NCI-H526 (cell line): ENCODE results near the gene FGA.
"Not testable (repeated sequence)": the region's sequence is repeated elsewhere in the genome, so short reads cannot be mapped to it uniquely, and the experiment has no call there.

Experiments used
- DNase-seq, 2 experiments: peaks; one replicate each; lab custom pipeline; 2025; lab: John Stamatoyannopoulos, UW

The FGA gene

DNA sequence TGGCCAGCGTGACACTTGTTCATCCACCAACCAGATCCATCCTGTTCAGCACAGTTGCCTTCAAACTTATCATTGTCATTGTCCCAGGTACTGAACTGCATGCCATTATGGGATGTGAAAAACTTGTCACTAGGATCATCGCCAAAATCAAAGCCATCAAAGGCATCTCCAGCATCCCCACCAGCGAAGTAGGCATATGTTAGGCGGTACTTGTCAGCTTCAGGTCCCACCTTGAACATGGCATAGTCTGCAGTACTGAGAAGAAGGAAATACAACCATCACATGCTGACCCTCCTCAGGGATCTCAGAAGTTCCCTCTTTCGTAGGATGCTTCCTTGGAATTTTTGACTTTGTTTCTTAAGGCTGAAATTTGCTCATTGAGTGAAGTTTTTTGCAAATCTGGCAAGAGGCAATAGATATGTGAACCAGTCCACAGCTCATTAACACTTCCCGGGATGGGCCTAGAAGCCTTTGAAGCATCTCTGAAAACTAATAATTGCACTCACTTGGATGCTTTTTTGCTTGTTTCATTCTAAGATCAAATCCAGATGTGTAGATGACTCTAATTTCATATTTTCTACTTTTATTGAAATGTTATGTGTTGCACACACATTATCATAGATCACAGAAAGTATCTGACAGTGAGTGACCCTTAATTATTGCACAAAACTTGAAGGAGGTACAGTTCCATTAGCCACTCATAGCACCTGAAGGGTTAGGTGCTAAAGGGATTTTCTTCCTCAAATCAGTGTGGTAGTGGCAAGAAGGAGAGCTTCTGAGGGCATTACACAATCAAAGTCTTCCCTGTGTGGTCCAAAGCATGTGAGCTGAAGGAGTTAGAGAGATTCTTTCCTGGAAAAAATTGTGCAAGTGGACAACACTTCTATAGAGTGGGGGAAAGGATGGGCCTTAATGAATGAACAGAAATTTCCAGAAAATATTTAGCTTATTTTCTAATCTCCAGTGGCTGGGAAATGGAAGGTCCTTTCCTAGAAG, 16.5 kb upstream of the FGA start:
- no peak for DNase-seq

GRCh38 chr4:154604696-154605200, 14.2 kb upstream of the FGA start:
- no peak for DNase-seq

GRCh38 chr4:154603033-154603943, 12.7 kb upstream of the FGA start:
- no peak for DNase-seq

- DNase-seq: no peak
Measured at GRCh38 chr4:154602404-154603020, 12.0 kb upstream of the FGA start.

GRCh38 chr4:154597798-154598774, 7.5 kb upstream of the FGA start:
- DNase-seq: no peak

DNA sequence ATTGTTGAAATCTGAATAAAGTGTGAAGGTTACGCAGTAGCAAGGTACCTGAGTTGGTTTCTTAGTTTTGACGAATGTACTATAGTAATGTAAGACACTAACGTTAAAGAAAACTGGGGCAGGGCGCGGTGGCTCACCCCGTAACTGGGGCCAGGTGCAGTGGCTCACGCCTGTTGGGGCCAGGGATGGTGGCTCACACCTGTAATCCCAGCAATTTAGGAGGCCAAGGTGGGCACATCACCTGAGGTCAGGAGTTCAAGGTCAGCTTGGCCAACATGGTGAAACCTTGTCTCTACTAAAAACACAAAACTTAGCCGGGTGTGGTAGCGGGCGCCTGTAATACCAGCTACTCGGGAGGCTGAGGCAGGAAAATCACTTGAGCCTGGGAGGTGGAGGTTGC, 6.7 kb upstream of the FGA start:
- not testable (repeated sequence) for DNase-seq

DNA sequence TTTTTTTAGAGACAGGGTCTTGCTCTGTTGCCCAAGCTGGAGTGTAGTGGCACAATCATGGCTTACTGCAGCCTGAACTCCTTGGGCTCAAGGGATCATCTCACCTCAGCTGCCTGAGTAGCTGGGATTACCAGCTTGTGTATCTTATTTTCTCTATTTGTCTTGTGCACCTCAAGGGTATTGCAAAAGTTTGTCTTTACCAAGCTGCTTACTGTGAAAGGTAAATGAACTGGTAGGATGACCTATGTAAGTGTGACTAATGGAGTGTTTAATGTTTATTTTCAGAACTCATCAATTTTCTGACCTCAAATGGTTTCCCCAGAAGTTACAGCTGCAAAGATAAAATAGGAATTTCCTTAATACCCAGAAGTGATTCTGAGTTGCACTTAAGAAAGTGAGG, 5.3 kb upstream of the FGA start:
- no peak for DNase-seq

DNA sequence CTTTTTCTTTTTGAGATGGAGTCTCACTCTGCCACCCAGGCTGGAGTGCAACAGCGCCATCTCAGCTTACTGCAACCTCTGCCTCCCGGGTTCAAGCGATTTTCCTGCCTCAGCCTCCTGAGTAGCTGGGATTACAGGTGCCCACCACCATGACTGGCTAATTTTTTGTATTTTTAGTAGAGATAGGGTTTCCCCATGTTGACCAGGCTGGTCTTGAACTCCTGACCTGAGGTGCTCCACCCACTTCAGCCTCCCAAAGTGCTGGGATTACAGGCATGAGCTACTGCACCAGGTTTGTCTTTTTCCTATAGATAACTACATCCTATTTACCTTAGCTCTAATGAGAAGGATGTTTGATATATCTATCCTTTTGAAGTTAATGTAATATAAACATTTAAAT, 3.8 kb upstream of the FGA start:
- DNase-seq: not testable (repeated sequence)

DNA sequence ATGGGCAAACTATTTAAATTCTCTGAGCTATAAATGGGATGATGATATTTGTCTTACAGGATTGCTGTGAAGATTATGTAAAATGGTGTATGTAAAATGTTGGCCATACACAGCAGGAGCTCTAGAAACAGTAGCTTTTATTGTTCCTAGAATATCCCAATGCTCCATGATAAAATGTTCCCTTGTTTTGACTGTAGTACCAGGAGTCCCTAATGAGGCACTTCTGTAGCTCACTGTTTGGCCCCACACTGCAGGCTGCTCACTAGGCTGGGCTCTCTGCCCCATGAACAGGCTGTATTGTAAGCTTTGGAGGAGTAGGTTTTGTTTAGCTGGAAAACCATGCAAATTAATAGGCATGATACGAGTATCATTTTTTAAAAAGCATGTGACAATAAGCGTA, 3.3 kb upstream of the FGA start:
- peak; percentile 53 to 77 for DNase-seq

- no peak for DNase-seq
Measured at GRCh38 chr4:154591890-154592289, 1.3 kb upstream of the FGA start.

DNA sequence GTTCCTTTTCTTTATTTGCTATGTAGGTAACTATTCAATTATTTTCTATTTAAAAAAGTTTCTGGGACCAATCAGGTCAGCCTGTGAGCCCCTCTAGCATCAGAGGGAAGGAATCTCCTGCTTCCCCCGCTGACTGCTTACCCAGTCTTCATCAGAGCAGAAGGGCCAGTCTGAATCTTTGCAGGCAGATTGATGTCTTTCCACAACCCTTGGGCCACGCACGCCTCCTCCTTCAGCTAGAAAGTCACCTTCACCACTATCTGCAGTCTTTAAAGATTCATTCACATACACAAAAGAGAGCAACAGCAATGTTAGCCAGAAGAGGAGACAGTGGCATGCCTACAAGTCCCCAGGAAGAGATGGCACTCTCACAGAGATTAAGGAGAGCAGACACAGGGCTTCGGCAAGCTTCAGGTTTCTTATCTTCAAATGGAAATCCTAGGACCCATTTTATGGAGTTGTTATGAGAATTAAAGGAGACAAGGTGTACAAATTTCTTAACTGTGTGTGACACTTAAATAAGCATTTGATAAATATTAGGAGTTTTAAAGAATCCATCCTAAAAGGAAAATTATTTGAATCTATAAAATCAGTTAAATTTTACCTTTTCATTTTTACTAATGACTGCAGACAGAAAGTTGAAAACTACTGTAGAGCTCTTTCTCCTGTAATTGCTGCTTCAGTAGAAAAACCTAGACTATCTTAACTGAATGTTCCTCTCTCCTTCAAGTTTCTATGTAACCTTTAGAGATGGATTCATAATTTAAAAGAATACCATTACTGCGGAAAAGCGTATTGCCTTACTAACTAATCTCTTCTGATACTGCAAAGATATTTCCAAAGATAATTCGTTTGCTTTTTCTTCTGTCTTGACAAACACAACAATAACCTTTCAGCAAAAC, 995 bp downstream of the FGA start:
- DNase-seq: no peak

GRCh38 chr4:154588198-154588597, 2.3 kb downstream of the FGA start:
- no peak for DNase-seq

GRCh38 chr4:154586296-154587033, 4.1 kb downstream of the FGA start:
- no peak for DNase-seq

- DNase-seq: no peak
Measured at GRCh38 chr4:154585369-154586018, 5.0 kb downstream of the FGA start.

GRCh38 chr4:154584259-154584658, 6.3 kb downstream of the FGA start:
- no peak for DNase-seq

GRCh38 chr4:154583677-154584076, 6.9 kb downstream of the FGA start:
- no peak for DNase-seq

DNA sequence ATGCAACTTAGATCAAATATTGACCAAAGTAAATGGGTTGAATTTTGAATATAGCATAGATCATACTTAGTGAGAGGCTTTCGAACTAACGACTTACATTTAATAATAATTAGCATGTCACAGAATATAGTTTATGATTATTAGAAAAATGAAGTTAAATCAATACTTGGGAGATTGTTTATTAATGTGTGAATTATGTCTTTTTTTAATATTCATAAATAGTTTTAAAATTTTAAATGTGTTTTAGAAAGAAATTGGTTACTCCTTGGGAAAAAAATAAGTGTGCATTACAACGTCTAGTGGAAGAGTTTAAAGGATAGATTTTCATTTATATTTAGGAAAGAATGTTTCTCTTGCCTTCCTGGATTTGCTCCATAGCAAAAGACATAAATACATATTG, 7.3 kb downstream of the FGA start:
- no peak for DNase-seq

GRCh38 chr4:154582723-154583122, 7.8 kb downstream of the FGA start:
- DNase-seq: no peak

GRCh38 chr4:154579927-154580326, 10.6 kb downstream of the FGA start:
- DNase-seq: no peak
